ENCODE measurements around the gene TCF12.

TCF12 gene

GRCh38 chr15:57308170-57308545, 389.7 kb downstream of the TCF12 start:
- Histone ChIP-seq H3K27ac (no peak overlapping the region), H3K4me1 (peaks cover 0 to 16% (median 12%) of the 10 kb centered on the region in 4 donors), H3K36me3 (no peaks in the 10 kb centered on the region), H3K4me3 (no peak overlapping the region), H3K27me3 (no peaks in the 10 kb centered on the region), H3K9me3 (no peaks in the 10 kb centered on the region)
- no peak for DNase-seq
- intact Hi-C loops (cut with DNase I; ENCODE audit: low total_unique reads) = loop anchor here (5.0 kb wide), 3 partner anchors 161 to 811 kb away; no protein-coding TSS in a partner anchor
- TF ChIP-seq CTCF (IDR thresholded peaks at IDR 0.05) = no peak

- Histone ChIP-seq H3K36me3 (no peaks in the 10 kb centered on the region), H3K9me3 (no peaks in the 10 kb centered on the region), H3K27ac (no peak overlapping the region), H3K4me1 (peaks cover 0 to 16% (median 12%) of the 10 kb centered on the region in 4 donors), H3K4me3 (no peak overlapping the region), H3K27me3 (no peaks in the 10 kb centered on the region)
- intact Hi-C loops (cut with DNase I; ENCODE audit: low total_unique reads) = loop anchor here (5.0 kb wide), 3 partner anchors 163 to 813 kb away; no protein-coding TSS in a partner anchor
- no peak for DNase-seq
- TF ChIP-seq CTCF (IDR thresholded peaks at IDR 0.05) = no peak
These were observed 391.7 kb downstream of the TCF12 start for GRCh38 chr15:57309856-57310760.

- Histone ChIP-seq H3K9me3 (no peaks in the 10 kb centered on the region), H3K36me3 (no peaks in the 10 kb centered on the region), H3K27ac (no peak overlapping the region), H3K4me3 (no peak overlapping the region), H3K27me3 (no peaks in the 10 kb centered on the region), H3K4me1 (peaks cover 0 to 14% (median 11%) of the 10 kb centered on the region in 4 donors)
- intact Hi-C loops (cut with DNase I; ENCODE audit: low total_unique reads) = no loop called here
- no peak for DNase-seq
- no peak for TF ChIP-seq CTCF (IDR thresholded peaks at IDR 0.05)
These were observed 392.4 kb downstream of the TCF12 start for GRCh38 chr15:57310876-57311275.

DNA sequence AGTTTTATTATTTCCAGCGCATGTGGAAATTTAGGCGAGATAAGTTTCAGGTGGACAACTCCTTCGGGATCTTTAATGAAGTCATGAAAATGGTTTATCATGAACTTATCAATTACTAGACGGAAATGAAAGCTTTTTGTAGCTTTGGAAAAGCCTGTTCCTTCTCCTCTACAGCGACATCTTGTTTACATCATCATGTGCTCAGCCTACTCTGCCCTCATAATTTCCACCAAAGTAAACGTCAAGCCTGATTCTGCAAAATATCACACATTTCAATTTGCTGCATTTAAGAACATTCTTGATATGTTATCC, 393.5 kb downstream of the TCF12 start:
- Histone ChIP-seq H3K4me3 (no peak overlapping the region), H3K9me3 (no peaks in the 10 kb centered on the region), H3K4me1 (peaks cover 0 to 4% (median 3%) of the 10 kb centered on the region in 4 donors), H3K27ac (no peak overlapping the region), H3K27me3 (no peaks in the 10 kb centered on the region), H3K36me3 (no peaks in the 10 kb centered on the region)
- DNase-seq = no peak
- intact Hi-C loops (cut with DNase I; ENCODE audit: low total_unique reads) = no loop called here
- TF ChIP-seq CTCF (IDR thresholded peaks at IDR 0.05) = no peak

DNA sequence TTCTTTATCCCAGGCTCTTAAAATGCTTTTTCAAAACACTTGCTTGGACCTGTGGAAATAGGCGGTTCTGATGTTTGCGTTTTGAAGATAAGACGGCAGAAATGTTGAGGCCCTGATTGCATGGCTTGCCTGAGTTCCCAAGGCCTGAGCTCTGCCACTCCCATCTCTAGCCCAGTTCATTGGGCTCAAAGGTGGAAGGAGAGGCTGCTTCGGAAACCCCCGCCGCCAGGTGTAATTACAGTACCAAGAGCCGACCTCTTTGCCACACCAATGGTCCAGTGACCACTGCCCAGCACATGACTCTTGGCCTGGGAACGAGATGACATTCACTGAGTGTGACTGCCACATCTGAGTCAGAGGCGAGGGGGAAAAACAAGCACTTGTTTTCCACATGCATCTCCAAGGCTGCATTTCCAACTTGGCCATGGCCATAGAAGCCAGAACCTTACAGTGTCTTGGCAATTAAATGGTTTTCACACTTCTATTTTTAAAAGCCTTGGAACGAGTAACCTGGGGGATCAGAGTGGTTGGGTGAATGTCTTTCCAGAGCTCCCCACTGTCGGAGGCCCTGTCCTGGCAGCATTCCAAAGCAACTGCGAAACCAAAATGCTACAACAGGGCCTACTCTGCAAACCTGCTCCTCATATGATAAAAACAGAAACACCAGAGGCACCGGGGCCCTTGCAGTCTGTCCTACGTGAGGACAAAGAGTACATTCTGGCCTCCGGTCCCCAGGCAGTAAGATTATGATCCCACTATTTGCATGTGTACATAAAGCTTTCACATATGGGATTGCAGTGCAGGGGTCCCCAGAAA, 394.1 kb downstream of the TCF12 start:
- H3K36me3 ChIP-seq = no peaks in the 10 kb centered on the region
- no peak overlapping the region for H3K27ac ChIP-seq
- no peak for DNase-seq
- H3K27me3 ChIP-seq = no peaks in the 10 kb centered on the region
- intact Hi-C loops (cut with DNase I; ENCODE audit: low total_unique reads) = no loop called here
- no peaks in the 10 kb centered on the region for H3K9me3 ChIP-seq
- H3K4me3 ChIP-seq = no peak overlapping the region
- H3K4me1 ChIP-seq = no peaks in the 10 kb centered on the region
- no peak for TF ChIP-seq CTCF (IDR thresholded peaks at IDR 0.05)
